Measurements from ENCODE around the gene SDHC.

Gene SDHC

DNA sequence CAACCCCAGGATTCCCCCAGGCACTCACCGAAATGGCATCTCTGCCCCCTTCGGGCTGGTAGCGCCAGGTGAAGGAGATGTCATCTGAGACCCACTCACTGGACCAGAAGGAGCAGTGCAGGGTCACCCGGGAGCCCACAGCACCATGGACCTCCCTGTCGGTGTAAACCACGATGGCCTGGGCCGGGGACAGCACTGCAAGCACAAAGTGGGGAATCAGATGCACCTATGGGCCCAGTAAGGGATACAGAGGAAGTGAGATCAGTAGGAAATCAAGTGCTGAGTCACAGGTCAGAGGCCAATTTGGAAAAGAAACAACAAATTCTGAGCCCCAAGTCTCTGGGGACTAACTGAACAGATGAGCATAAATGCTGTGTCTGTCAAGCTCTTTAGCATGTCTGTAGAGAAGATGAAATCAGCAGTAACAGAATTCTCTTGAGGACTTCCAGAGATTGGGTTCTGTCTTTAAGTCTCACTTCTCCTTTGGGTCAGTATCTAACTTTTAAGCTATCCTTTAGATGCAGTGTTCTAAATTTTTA is 6.9 kb upstream of the SDHC start:
- TF ChIP-seq NFIC (IDR thresholded peaks at IDR 0.05) (no peak), TEAD4 (IDR thresholded peaks at IDR 0.05) (no peak)

DNA sequence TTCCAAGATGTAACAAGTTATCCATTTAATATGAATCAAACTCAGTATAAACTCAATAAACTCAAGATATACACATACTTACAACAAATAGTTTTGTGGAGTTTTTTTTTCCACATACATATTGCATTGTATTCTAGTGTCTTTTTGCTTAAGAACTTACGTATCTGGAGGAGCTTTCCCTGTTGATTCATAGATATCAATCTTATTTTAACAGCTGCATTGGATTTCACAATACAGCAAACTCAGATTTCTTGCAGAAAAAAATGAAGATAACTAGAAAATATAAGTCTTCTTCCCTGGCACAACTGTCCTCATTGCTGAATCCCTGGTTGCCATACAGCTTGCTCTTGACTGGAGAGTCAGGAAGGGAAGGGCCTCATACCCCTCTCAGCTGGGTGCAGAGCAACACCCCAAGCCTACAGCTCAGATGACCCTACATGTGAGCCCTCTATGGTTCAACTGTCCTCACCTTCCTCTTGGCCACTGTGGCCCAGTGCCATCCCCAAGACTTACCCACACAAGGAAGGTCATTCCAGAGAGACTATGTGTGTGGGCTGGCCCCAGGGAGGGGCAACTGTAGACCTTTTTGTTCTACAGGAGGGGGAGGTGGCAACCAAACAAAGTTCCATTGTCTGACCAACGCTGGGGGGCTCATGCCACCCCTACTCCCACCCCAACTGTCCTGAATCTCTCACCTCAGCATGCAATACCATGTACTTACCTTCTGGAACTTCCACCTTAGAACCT is 6.1 kb upstream of the SDHC start:
- TF ChIP-seq, protein P1, sequence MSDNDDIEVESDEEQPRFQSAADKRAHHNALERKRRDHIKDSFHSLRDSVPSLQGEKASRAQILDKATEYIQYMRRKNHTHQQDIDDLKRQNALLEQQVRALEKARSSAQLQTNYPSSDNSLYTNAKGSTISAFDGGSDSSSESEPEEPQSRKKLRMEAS (IDR thresholded peaks at IDR 0.05) = no peak

DNA sequence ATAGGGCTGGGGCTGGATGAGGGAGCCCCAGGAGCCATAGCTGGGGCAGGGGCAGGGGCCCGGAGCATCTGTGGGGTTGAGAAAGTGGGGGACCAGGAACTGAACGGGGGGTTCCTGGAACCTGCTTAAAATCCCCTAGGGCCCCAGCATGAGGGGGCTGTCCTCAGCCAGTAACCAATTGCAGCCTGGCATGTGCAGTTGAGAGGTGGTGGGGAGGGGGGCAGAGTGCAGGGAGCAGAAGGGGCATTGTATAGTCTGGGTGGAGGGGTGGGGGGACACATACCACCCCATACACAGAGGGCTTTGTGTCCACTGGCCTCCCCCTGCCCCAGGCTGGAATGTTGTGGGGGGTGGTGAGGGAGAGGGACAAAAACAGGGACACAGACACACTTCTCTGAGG is 4.3 kb upstream of the SDHC start, which contains the start of gene MPZ:
Gene MPZ (minus strand): TSS at position 101 of the 400 bp plus-strand sequence. CDS start 63 bp downstream, at position 38.
- TF ChIP-seq YY1 (IDR thresholded peaks at IDR 0.05; ENCODE audit: low read depth) (no peak), TAF1 (IDR thresholded peaks at IDR 0.05; ENCODE audit: low read depth) (no peak), FOXM1 (IDR thresholded peaks at IDR 0.05; ENCODE audit: borderline replicate concordance, low read depth) (no peak), TCF12 (IDR thresholded peaks at IDR 0.05; ENCODE audit: low read depth) (no peak), NFIC (IDR thresholded peaks at IDR 0.05) (no peak), EGR1 (IDR thresholded peaks at IDR 0.05) (no peak)
- TF ChIP-seq, protein P2, sequence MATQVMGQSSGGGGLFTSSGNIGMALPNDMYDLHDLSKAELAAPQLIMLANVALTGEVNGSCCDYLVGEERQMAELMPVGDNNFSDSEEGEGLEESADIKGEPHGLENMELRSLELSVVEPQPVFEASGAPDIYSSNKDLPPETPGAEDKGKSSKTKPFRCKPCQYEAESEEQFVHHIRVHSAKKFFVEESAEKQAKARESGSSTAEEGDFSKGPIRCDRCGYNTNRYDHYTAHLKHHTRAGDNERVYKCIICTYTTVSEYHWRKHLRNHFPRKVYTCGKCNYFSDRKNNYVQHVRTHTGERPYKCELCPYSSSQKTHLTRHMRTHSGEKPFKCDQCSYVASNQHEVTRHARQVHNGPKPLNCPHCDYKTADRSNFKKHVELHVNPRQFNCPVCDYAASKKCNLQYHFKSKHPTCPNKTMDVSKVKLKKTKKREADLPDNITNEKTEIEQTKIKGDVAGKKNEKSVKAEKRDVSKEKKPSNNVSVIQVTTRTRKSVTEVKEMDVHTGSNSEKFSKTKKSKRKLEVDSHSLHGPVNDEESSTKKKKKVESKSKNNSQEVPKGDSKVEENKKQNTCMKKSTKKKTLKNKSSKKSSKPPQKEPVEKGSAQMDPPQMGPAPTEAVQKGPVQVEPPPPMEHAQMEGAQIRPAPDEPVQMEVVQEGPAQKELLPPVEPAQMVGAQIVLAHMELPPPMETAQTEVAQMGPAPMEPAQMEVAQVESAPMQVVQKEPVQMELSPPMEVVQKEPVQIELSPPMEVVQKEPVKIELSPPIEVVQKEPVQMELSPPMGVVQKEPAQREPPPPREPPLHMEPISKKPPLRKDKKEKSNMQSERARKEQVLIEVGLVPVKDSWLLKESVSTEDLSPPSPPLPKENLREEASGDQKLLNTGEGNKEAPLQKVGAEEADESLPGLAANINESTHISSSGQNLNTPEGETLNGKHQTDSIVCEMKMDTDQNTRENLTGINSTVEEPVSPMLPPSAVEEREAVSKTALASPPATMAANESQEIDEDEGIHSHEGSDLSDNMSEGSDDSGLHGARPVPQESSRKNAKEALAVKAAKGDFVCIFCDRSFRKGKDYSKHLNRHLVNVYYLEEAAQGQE (IDR thresholded peaks at IDR 0.05; ENCODE audit: low read depth) = no peak
- TF ChIP-seq, protein P1 (IDR thresholded peaks at IDR 0.05) = no peak

DNA sequence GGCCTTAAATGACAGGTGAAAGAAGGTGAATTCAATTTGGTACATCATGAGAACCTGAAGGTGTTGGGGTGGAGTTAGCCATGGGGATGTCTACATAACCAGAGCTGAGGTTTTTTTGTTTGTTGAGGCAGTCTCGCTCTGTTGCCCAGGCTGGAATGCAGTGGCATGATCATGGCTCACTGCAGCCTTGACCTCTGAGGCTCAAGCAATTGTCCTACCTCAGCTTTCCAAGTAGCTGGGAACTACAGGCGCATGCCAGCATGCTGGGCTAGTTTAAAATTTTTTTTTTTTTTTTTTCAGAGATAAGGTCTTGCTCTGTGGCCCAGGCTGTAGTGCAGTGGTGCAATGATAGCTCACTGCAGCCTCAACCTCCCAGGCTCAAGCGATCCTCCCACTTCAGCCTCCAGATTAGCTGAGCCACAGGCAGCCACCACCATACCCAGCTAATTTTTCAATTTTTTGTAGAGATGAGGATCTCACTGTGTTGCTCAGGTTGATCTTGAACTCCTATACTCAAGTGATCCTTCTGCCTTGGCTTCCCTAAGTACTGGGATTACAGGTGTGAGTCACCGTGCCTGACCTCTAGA is 2.5 kb upstream of the SDHC start:
- TF ChIP-seq EP300 (IDR thresholded peaks at IDR 0.05; ENCODE audit: borderline replicate concordance) (no peak), TEAD4 (IDR thresholded peaks at IDR 0.05) (peak; percentile 34; the same call in 1 of the 2 replicates)

DNA sequence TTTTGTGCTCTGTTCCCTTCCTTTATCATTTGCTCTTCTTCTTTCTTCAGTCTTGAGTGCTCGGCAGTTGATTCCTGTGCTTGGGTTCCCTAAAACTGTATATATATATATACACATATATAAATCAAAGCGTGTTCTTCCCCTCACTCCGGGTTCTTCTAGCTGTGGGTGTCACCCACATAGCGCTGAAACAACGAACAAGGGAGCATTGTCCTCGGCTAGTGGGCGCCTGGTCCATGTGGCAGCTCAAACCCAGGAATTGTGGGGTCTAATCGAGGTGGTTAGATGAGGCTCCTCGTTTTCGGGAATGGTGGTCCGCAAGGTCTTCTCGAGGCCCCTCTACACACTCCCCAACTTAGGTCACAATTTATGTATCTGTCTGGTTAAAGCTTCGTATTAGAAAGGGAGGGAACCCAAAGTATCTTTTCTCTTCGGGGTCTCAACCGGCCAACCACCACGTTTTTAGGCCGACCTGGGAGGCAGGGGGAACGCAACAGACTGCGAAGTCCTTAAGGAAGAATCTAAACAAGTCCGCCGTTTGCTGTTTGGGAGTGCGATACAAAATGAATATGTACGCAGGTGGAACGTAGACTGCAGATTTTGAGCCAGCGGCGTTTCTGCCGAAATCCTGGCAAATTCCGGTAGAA is 504 bp upstream of the SDHC start:
- TF ChIP-seq RAD21 (IDR thresholded peaks at IDR 0.05; ENCODE audit: low read depth) (no peak), CREB1 (IDR thresholded peaks at IDR 0.05; ENCODE audit: low read depth) (no peak), TCF12 (IDR thresholded peaks at IDR 0.05; ENCODE audit: low read depth) (no peak), EGR1 (IDR thresholded peaks at IDR 0.05) (no peak), YY1 (IDR thresholded peaks at IDR 0.05; ENCODE audit: low read depth) (no peak), CEBPB (IDR thresholded peaks at IDR 0.05) (no peak), ZBTB7A (IDR thresholded peaks at IDR 0.05; ENCODE audit: low read depth) (no peak), EP300 (IDR thresholded peaks at IDR 0.05; ENCODE audit: borderline replicate concordance) (no peak), FOXM1 (IDR thresholded peaks at IDR 0.05; ENCODE audit: borderline replicate concordance, low read depth) (no peak), TAF1 (IDR thresholded peaks at IDR 0.05; ENCODE audit: low read depth) (no peak)
- TF ChIP-seq, protein P3, sequence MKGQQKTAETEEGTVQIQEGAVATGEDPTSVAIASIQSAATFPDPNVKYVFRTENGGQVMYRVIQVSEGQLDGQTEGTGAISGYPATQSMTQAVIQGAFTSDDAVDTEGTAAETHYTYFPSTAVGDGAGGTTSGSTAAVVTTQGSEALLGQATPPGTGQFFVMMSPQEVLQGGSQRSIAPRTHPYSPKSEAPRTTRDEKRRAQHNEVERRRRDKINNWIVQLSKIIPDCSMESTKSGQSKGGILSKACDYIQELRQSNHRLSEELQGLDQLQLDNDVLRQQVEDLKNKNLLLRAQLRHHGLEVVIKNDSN (IDR thresholded peaks at IDR 0.05) = no peak
- TF ChIP-seq, protein P1 (IDR thresholded peaks at IDR 0.05) = no peak
- TF ChIP-seq, protein P2 (IDR thresholded peaks at IDR 0.05; ENCODE audit: low read depth) = no peak

DNA sequence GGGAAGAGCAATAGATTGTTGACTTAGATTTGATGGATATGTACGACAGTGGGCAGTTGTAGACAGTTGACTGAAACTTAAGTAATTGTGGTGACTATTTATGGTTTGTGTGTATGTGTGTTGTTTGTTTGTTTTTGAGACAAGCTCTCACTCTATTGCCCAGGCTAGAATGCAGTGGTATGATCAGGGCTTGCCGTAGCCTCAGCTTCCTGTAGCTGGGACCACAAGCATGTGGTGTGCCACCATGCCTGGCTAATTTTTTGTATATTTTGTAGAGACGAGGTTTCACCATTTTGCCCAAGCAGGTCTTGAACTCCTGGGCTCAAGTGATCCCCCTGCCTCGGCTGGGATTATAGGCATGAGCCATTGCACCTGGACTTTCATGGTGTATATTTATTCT is 9.8 kb downstream of the SDHC start:
- TF ChIP-seq, protein P3 (IDR thresholded peaks at IDR 0.05) = no peak
- TF ChIP-seq TAF1 (IDR thresholded peaks at IDR 0.05; ENCODE audit: low read depth) (no peak), EP300 (IDR thresholded peaks at IDR 0.05; ENCODE audit: borderline replicate concordance) (no peak), RAD21 (IDR thresholded peaks at IDR 0.05; ENCODE audit: low read depth) (no peak), ZBTB7A (IDR thresholded peaks at IDR 0.05; ENCODE audit: low read depth) (no peak), NFIC (IDR thresholded peaks at IDR 0.05) (no peak), EGR1 (IDR thresholded peaks at IDR 0.05) (no peak), YY1 (IDR thresholded peaks at IDR 0.05; ENCODE audit: low read depth) (no peak), CREB1 (IDR thresholded peaks at IDR 0.05; ENCODE audit: low read depth) (no peak), TEAD4 (IDR thresholded peaks at IDR 0.05) (no peak), CEBPB (IDR thresholded peaks at IDR 0.05) (no peak), FOXM1 (IDR thresholded peaks at IDR 0.05; ENCODE audit: borderline replicate concordance, low read depth) (no peak)
- TF ChIP-seq, protein P1 (IDR thresholded peaks at IDR 0.05) = no peak
